SK-N-SH (cell line): ENCODE measurements around the gene NANOS2. TPM values are rescaled to one million over a fixed set of nuclear protein-coding genes. Genes with fewer than 3 reads are reported as not detected.
A peak's percentile ranks its signal among the peaks of the same experiment; 100 is the strongest.

Experiments
- CTCF ChIA-PET: fragments of 300-600, 350-600 bp; formaldehyde crosslinking; extraction: SDS; loops from one replicate; lab custom pipeline; 2021; lab: Yijun Ruan, JAX
- POLR2A ChIA-PET: fragments of 350-600 bp; sonication (Branson Sonifier 250); formaldehyde crosslinking; extraction: SDS; loops from one replicate; lab custom pipeline; 2020; ENCODE audit warnings: antibody characterized with exemption, inconsistent platforms; lab: Yijun Ruan, JAX
- DNase-seq: peaks from one replicate; pipeline ENCODE4 v3.0.0; 2012
- H2AFZ ChIP-seq: fragments of 200-600 bp; sonication (generic); 2 replicates; pipeline ENCODE4 v1.8.1; 2016; ENCODE audit warnings: antibody characterized with exemption, mild to moderate bottlenecking, low read depth
- H3F3A ChIP-seq: fragments of 200-600 bp; sonication (generic); replicated peaks from 2 replicates; pipeline ENCODE3; 2016; ENCODE audit warnings: antibody characterized with exemption, mild to moderate bottlenecking; ENCODE audit not compliant: insufficient read depth
- H3K27ac ChIP-seq, 2 experiments: fragments of 200-500 bp in 1 of 2; fragments of 200-600 bp in 1 of 2; sonication (Bioruptor generic) in 1 of 2; sonication (generic), shearing (Covaris generic) in 1 of 2; 2 replicates each; pipeline versions ENCODE4 v1.5.1 to v1.6.1; 2014 to 2016; ENCODE audit warnings: low read depth in 2 of 2, inconsistent platforms in 1 of 2, low read length in 1 of 2, mild to moderate bottlenecking in 1 of 2, mixed read lengths in 1 of 2
- H3K27me3 ChIP-seq: fragments of 200-600 bp; sonication (generic), shearing (Covaris generic); 2 replicates; pipeline ENCODE4 v1.6.1; 2016; ENCODE audit warnings: mixed run types; ENCODE audit not compliant: insufficient read depth
- H3K36me3 ChIP-seq, 2 experiments: fragments of 200-500 bp in 1 of 2; fragments of 200-600 bp in 1 of 2; sonication (Bioruptor generic) in 1 of 2; sonication (generic) in 1 of 2; replicated peaks in 1 of 2; 2 replicates each; pipeline versions ENCODE3 to v1.5.1; 2014 to 2016; ENCODE audit warnings: low read length in 1 of 2, mild to moderate bottlenecking in 1 of 2; ENCODE audit not compliant: insufficient read depth in 2 of 2, control insufficient read depth in 1 of 2
- H3K4me1 ChIP-seq, 2 experiments: fragments of 200-500 bp in 1 of 2; fragments of 200-600 bp in 1 of 2; sonication (Bioruptor generic) in 1 of 2; sonication (generic), shearing (Covaris generic) in 1 of 2; 2 replicates each; pipeline versions ENCODE4 v1.5.1 to v1.6.1; 2014 to 2016; ENCODE audit warnings: low read depth in 1 of 2, low read length in 1 of 2, mixed run types in 1 of 2; ENCODE audit not compliant: insufficient read depth in 2 of 2, control insufficient read depth in 1 of 2
- H3K4me2 ChIP-seq: fragments of 200-600 bp; sonication (generic), shearing (Covaris generic); 2 replicates; pipeline ENCODE4 v1.6.1; 2017; ENCODE audit warnings: mixed run types
- H3K4me3 ChIP-seq, 2 experiments: fragments of 200-500 bp in 1 of 2; fragments of 200-600 bp in 1 of 2; sonication (Bioruptor generic) in 1 of 2; sonication (generic), shearing (Covaris generic) in 1 of 2; 2 replicates each; pipeline versions ENCODE4 v1.5.1 to v1.8.1; 2014 to 2016; ENCODE audit warnings: low read depth in 2 of 2, inconsistent platforms in 1 of 2, low read length in 1 of 2, mild to moderate bottlenecking in 1 of 2, mixed read lengths in 1 of 2, moderate library complexity in 1 of 2
- H3K79me2 ChIP-seq: fragments of 200-600 bp; sonication (generic); 2 replicates; pipeline ENCODE4 v1.8.1; 2017; ENCODE audit warnings: mild to moderate bottlenecking; ENCODE audit not compliant: insufficient read depth
- H3K9ac ChIP-seq: fragments of 200-600 bp; sonication (generic); 2 replicates; pipeline ENCODE4 v1.6.1; 2017; ENCODE audit warnings: mixed run types
- H3K9me2 ChIP-seq: fragments of 200-600 bp; sonication (generic); 2 replicates; pipeline ENCODE4 v1.6.1; 2017; ENCODE audit warnings: mixed run types
- H3K9me3 ChIP-seq: fragments of 200-600 bp; sonication (generic); 2 replicates; pipeline ENCODE4 v1.6.1; 2017; ENCODE audit warnings: mixed run types, mild to moderate bottlenecking, moderate library complexity
- H4K20me1 ChIP-seq: fragments of 200-600 bp; sonication (generic); 2 replicates; pipeline ENCODE4 v1.6.1; 2017; ENCODE audit warnings: mild to moderate bottlenecking, mixed run types; ENCODE audit not compliant: insufficient read depth
- ELF1 ChIP-seq: IDR thresholded peaks from 2 replicates; pipeline ENCODE4 v1.4.0; 2012
- FOXJ3 ChIP-seq: sonication (generic); formaldehyde crosslinking; IDR thresholded peaks from 2 replicates; pipeline ENCODE4 v1.5.1; 2020; ENCODE audit warnings: mild to moderate bottlenecking, missing genetic modification reagents
- FOXM1 ChIP-seq: IDR thresholded peaks from 2 replicates; pipeline ENCODE4 v1.4.0; 2012; ENCODE audit warnings: low read depth, mild to moderate bottlenecking
- GATA2 ChIP-seq: sonication (generic); formaldehyde crosslinking; IDR thresholded peaks from 2 replicates; pipeline ENCODE4 v1.5.0; 2020; ENCODE audit warnings: mild to moderate bottlenecking, missing genetic modification reagents
- MEF2A ChIP-seq: IDR thresholded peaks from 2 replicates; pipeline ENCODE4 v1.4.0; 2012; ENCODE audit warnings: low read depth, borderline replicate concordance
- MXI1 ChIP-seq: IDR thresholded peaks from 2 replicates; pipeline ENCODE4 v1.6.1; 2012; ENCODE audit warnings: mild to moderate bottlenecking, low read depth, low read length, improper control_type of control experiment
- NFIC ChIP-seq: IDR thresholded peaks from 2 replicates; pipeline ENCODE4 v1.4.0; 2012; ENCODE audit warnings: borderline replicate concordance
- NRF1 ChIP-seq: IDR thresholded peaks from 2 replicates; pipeline ENCODE4 v1.6.1; 2012; ENCODE audit warnings: low read depth, mild to moderate bottlenecking, low read length
- RCOR1 ChIP-seq: fragments of 150-350 bp; IDR thresholded peaks from 2 replicates; pipeline ENCODE4 v1.6.1; 2017; ENCODE audit warnings: antibody characterized with exemption, low read length
- RFX5 ChIP-seq: IDR thresholded peaks from 2 replicates; pipeline ENCODE4 v1.6.1; 2012; ENCODE audit warnings: mild to moderate bottlenecking, improper control_type of control experiment, low read length
- RXRA ChIP-seq: IDR thresholded peaks from 2 replicates; pipeline ENCODE4 v1.4.0; 2012; ENCODE audit warnings: low read depth, mild to moderate bottlenecking, borderline replicate concordance
- SMC3 ChIP-seq: IDR thresholded peaks from 2 replicates; pipeline ENCODE4 v1.6.1; 2012; ENCODE audit warnings: low read depth, low read length, improper control_type of control experiment
- TAF1 ChIP-seq: IDR thresholded peaks from 2 replicates; pipeline ENCODE4 v1.6.1; 2012; ENCODE audit warnings: low read depth, mild to moderate bottlenecking, low read length, moderate library complexity, borderline replicate concordance
- TCF12 ChIP-seq: IDR thresholded peaks from 2 replicates; pipeline ENCODE4 v1.4.0; 2012
- TEAD4 ChIP-seq: IDR thresholded peaks from 2 replicates; pipeline ENCODE4 v1.4.0; 2012; ENCODE audit warnings: mild to moderate bottlenecking, borderline replicate concordance; ENCODE audit not compliant: insufficient read depth
- WGBS: methylation state at CpG from one replicate; pipeline ENCODE4 v1.1.6; 2017; ENCODE audit warnings: low lambda C conversion rate; 5-methylcytosine and 5-hydroxymethylcytosine counted together
- polyA plus RNA-seq, 3 experiments: library from polyadenylated mRNA; depleted of rRNA; stranded (reverse); fragments of >200 nt; gene quantifications; 2 replicates each; pipeline ENCODE4 v1.2.3, GENCODE V29; 2012
- TF ChIP-seq, protein P1 (sequence below): fragments of 150-350 bp; IDR thresholded peaks from 2 replicates; pipeline ENCODE4 v1.6.1; 2017; ENCODE audit warnings: antibody characterized with exemption, low read length, low read depth, borderline replicate concordance
- TF ChIP-seq, protein P2 (sequence below): fragments of 200-600 bp; sonication (generic); IDR thresholded peaks from 2 replicates; pipeline ENCODE4 v1.6.1; 2017; ENCODE audit warnings: antibody characterized with exemption, mild to moderate bottlenecking, moderate library complexity

The NANOS2 gene
- polyA plus RNA-seq, 1 of the 3 experiments (the other 2 are of a cell fraction), result not detected

DNA sequence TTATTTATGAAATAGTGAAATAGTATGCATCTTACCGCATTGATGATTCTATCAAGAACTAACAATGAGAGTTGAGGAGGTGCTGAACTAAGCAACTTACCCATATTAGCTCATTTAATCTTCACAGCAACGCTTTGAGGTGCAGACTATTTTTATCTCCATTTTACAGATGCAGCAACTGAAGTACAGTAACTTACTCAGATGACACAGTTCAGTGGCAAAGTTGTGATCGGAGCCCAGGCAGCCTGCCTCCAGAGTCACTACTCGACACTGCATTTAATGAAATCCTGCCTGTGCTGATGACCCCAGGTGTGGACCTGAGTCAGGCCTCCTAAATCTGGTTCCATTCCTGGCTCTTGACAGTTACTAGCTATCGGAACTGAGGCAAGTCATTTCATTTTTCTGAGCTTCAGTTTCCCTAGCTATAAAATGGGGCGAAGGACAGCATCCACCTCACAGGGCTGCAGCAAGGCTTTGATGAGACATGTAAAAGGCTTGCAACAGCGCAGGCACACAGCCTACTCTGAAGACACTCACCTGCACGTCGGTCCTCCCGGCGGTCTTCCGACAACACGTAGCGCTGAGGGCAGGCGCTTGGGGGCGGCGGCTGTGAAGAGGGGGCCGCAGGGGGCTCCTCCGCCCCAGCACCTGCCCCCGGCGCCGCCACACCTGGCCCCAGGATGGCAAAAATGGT, 13.7 kb downstream of the NANOS2 start:
- Histone ChIP-seq H3K4me1 (peaks cover 0 to 8% of the 10 kb centered on the region in 2 experiments; a peak in 1 of 4 replicates), H3K9me2 (no peaks in the 10 kb centered on the region), H3K79me2 (peaks cover 5% of the 10 kb centered on the region; the same call in 1 of the 2 replicates), H4K20me1 (no peaks in the 10 kb centered on the region), H3K4me2 (peak overlapping the region; percentile 88), H3K27me3 (no peaks in the 10 kb centered on the region), H3K36me3 (peaks cover 3 to 20% of the 10 kb centered on the region in 2 experiments), H3K9ac (no peak overlapping the region), H3F3A (peaks cover 13% of the 10 kb centered on the region), H3K4me3 (peak overlapping the region; percentile 60 to 70), H3K9me3 (no peaks in the 10 kb centered on the region), H2AFZ (no peak overlapping the region), H3K27ac (no peak overlapping the region)
- ChIA-PET POLR2A (interaction anchor here (3.2 kb wide), 1 partner anchor 15 kb away, joined by 19 read pairs; the partner anchor contains the start of gene IRF2BP1), CTCF (interaction anchor here (0.7 to 3.7 kb wide), 5 partner anchors 18 to 131 kb away, joined by 3 to 15 read pairs (median 7); partner anchors contain the start of genes FOXA3 and SYMPK)
- no peak for DNase-seq
- TF ChIP-seq MEF2A, result no peak
- TF ChIP-seq TEAD4, result no peak
- no peak for TF ChIP-seq TCF12
- TF ChIP-seq RCOR1, result no peak
- no peak for TF ChIP-seq GATA2 (CRISPR knock-in tag)
- TF ChIP-seq TAF1, result no peak
- TF ChIP-seq NFIC, result no peak
- no peak for TF ChIP-seq FOXM1
- WGBS, result 92% methylated on average over 18 of the region's 22 CpGs

DNA sequence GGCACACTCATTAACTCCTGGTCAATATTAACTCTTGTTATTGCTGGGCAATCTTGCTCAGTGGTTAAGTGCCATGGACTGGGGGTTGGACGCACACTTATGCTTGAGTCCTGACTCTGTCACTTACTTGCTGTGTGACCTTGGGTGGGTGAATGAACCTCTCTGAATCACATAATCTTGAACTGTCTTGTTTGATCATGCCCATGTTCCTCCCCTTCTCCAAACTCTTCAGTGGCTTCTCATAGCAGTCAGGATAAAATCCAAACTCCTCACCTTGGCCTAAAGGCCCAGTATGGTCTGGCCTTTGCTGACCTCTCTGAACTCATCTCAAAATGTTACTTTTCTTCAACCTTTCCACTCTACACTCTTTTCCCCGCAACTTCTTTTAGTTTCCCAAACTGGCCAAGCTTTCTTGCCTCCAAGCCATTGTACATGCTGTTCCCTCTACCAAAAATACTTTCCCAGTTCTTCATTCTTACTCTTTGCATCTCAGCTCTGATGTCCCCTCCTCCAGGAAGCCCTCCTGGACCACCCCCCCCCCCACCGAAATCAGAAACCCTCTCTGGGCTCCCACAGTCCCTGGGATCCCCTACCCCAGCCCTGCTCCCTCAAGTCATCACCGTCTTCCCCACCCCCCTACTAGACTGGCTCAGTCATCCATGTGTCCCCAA, 14.5 kb downstream of the NANOS2 start:
- Histone ChIP-seq H4K20me1 (no peaks in the 10 kb centered on the region), H3K9me3 (no peaks in the 10 kb centered on the region), H3K4me2 (0 out of 2 replicates have a peak overlapping the region, but pooled peaks have one; percentile 88), H3K9ac (no peak overlapping the region), H3K27me3 (no peaks in the 10 kb centered on the region), H3K4me1 (peaks cover 0 to 8% of the 10 kb centered on the region in 2 experiments; a peak in 1 of 4 replicates), H3F3A (peaks cover 13% of the 10 kb centered on the region), H2AFZ (no peak overlapping the region), H3K9me2 (no peaks in the 10 kb centered on the region), H3K36me3 (peaks cover 8 to 20% of the 10 kb centered on the region in 2 experiments), H3K79me2 (peaks cover 5% of the 10 kb centered on the region; the same call in 1 of the 2 replicates), H3K27ac (no peak overlapping the region), H3K4me3 (no peak overlapping the region)
- CTCF ChIA-PET, result interaction anchor here (1.5 to 3.7 kb wide), 2 partner anchors 17 to 83 kb away, joined by 7 to 15 read pairs; no protein-coding TSS in a partner anchor
- 94% methylated on average over 4 of the region's 4 CpGs for WGBS
- TF ChIP-seq, protein P1, sequence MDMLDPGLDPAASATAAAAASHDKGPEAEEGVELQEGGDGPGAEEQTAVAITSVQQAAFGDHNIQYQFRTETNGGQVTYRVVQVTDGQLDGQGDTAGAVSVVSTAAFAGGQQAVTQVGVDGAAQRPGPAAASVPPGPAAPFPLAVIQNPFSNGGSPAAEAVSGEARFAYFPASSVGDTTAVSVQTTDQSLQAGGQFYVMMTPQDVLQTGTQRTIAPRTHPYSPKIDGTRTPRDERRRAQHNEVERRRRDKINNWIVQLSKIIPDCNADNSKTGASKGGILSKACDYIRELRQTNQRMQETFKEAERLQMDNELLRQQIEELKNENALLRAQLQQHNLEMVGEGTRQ, result no peak
- no peak for TF ChIP-seq ELF1
- no peak for TF ChIP-seq FOXJ3 (CRISPR knock-in tag)
- no peak for TF ChIP-seq RFX5
- TF ChIP-seq NRF1, result no peak
- TF ChIP-seq TEAD4, result no peak
- TF ChIP-seq, protein P2, sequence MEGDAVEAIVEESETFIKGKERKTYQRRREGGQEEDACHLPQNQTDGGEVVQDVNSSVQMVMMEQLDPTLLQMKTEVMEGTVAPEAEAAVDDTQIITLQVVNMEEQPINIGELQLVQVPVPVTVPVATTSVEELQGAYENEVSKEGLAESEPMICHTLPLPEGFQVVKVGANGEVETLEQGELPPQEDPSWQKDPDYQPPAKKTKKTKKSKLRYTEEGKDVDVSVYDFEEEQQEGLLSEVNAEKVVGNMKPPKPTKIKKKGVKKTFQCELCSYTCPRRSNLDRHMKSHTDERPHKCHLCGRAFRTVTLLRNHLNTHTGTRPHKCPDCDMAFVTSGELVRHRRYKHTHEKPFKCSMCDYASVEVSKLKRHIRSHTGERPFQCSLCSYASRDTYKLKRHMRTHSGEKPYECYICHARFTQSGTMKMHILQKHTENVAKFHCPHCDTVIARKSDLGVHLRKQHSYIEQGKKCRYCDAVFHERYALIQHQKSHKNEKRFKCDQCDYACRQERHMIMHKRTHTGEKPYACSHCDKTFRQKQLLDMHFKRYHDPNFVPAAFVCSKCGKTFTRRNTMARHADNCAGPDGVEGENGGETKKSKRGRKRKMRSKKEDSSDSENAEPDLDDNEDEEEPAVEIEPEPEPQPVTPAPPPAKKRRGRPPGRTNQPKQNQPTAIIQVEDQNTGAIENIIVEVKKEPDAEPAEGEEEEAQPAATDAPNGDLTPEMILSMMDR, result no peak
- no peak for TF ChIP-seq SMC3
- TF ChIP-seq MEF2A, result no peak
- TF ChIP-seq RXRA, result no peak
- TF ChIP-seq GATA2 (CRISPR knock-in tag), result no peak
- no peak for TF ChIP-seq MXI1
- no peak for DNase-seq
- POLR2A ChIA-PET, result no interaction called here
